ENCODE data around the gene ZBTB8A.

DNA sequence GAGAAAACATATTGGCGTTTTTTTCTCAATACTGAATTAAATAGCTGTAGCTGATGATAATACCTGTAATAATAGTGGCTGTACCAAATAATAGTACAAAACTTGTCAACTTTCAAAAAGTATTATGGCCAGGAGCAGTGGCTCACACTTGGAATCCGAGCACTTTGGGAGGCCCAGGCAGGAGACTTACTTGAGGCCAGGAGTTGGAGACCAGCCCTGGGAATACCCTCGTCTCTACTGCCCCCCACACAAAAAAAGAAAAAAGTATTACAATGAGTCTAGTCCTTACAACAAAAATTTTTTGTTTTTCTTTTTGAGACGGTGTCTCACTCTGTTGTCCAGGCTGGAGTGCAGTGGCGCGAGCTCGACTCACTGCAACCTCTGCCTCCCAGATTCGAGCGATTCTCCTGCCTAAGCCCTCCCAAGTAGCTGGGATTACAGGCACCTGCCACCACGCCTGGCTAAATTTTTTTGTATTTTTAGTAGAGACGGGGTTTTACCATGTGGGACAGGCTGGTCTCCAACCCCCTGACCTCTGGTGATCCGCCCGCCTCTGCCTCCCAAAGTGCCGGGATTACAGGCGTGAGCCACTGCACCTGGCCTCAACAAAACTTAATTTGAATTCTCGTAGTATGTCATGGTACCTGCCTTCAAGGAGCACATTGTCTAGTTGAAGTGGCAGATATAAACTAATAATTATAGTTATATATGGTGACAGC is 113.2 kb downstream of the ZBTB8A start:
- TF ChIP-seq, protein P1, sequence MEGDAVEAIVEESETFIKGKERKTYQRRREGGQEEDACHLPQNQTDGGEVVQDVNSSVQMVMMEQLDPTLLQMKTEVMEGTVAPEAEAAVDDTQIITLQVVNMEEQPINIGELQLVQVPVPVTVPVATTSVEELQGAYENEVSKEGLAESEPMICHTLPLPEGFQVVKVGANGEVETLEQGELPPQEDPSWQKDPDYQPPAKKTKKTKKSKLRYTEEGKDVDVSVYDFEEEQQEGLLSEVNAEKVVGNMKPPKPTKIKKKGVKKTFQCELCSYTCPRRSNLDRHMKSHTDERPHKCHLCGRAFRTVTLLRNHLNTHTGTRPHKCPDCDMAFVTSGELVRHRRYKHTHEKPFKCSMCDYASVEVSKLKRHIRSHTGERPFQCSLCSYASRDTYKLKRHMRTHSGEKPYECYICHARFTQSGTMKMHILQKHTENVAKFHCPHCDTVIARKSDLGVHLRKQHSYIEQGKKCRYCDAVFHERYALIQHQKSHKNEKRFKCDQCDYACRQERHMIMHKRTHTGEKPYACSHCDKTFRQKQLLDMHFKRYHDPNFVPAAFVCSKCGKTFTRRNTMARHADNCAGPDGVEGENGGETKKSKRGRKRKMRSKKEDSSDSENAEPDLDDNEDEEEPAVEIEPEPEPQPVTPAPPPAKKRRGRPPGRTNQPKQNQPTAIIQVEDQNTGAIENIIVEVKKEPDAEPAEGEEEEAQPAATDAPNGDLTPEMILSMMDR (IDR thresholded peaks at IDR 0.05) = no peak
- no peak for TF ChIP-seq EZH2 (IDR thresholded peaks at IDR 0.05)

Data from neural progenitor cell (in vitro differentiated cells).